ENCODE results near the gene ACOT12. TPM values are rescaled to one million over a fixed set of nuclear protein-coding genes. Genes with fewer than 3 reads are reported as not detected.

The ACOT12 gene
- total and polyA plus RNA-seq, 9 of the 15 experiments (the other 6 are each of a cell fraction or from before 2014, with no cell fraction given): 0.03 TPM; not detected in 8

- H3K4me2 ChIP-seq (ENCODE audit: insufficient read depth, low read length): no peak overlapping the region
- H4K20me1 ChIP-seq (replicated peaks; ENCODE audit: control insufficient read depth, insufficient read depth, low read length): no peaks in the 10 kb centered on the region
- H3K36me3 ChIP-seq (ENCODE audit: control insufficient read depth, insufficient read depth, low read length): no peaks in the 10 kb centered on the region
- POLR2A ChIA-PET: no interaction called here
- TF ChIP-seq ZNF561 (CRISPR knock-in tag; conservative IDR thresholded peaks at IDR 0.05): no peak
- TF ChIP-seq DACH1 (IDR thresholded peaks at IDR 0.05; ENCODE audit: partially characterized antibody): no peak
- TF ChIP-seq EP400 (IDR thresholded peaks at IDR 0.05): no peak
- no peak for TF ChIP-seq ZNF695 (CRISPR knock-in tag; IDR thresholded peaks at IDR 0.05)
- TF ChIP-seq NELFE (IDR thresholded peaks at IDR 0.05; ENCODE audit: insufficient read depth, insufficient read length): no peak
- TF ChIP-seq, protein P1, sequence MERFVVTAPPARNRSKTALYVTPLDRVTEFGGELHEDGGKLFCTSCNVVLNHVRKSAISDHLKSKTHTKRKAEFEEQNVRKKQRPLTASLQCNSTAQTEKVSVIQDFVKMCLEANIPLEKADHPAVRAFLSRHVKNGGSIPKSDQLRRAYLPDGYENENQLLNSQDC (CRISPR knock-in tag; IDR thresholded peaks at IDR 0.05): no peak
- no peak for TF ChIP-seq EP300 (IDR thresholded peaks at IDR 0.05; ENCODE audit: low read length)
- TF ChIP-seq ZNF174 (CRISPR knock-in tag; IDR thresholded peaks at IDR 0.05): no peak
- TF ChIP-seq MTA3 (IDR thresholded peaks at IDR 0.05; ENCODE audit: borderline replicate concordance): no peak
- no peak for TF ChIP-seq ZBTB43 (CRISPR knock-in tag; IDR thresholded peaks at IDR 0.05)
- no peak for TF ChIP-seq HDAC6 (IDR thresholded peaks at IDR 0.05; ENCODE audit: low read depth, low read length)
- TF ChIP-seq KDM2B (CRISPR knock-in tag; IDR thresholded peaks at IDR 0.05): no peak
- TF ChIP-seq MCM5 (IDR thresholded peaks at IDR 0.05; ENCODE audit: low read depth): no peak
- TF ChIP-seq, protein P2, sequence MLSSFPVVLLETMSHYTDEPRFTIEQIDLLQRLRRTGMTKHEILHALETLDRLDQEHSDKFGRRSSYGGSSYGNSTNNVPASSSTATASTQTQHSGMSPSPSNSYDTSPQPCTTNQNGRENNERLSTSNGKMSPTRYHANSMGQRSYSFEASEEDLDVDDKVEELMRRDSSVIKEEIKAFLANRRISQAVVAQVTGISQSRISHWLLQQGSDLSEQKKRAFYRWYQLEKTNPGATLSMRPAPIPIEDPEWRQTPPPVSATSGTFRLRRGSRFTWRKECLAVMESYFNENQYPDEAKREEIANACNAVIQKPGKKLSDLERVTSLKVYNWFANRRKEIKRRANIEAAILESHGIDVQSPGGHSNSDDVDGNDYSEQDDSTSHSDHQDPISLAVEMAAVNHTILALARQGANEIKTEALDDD (IDR thresholded peaks at IDR 0.05): no peak
- no peak for TF ChIP-seq COPS2 (conservative IDR thresholded peaks at IDR 0.05)
- no peak for TF ChIP-seq POLR2B (IDR thresholded peaks at IDR 0.05; ENCODE audit: low read depth, partially characterized antibody)
- TF ChIP-seq BRD9 (IDR thresholded peaks at IDR 0.05; ENCODE audit: low read depth, partially characterized antibody): no peak
- no TSS peak for BruUV-seq (replicated peaks)
- H3K9ac ChIP-seq (ENCODE audit: insufficient read depth in 1 of 2, low read depth in 2 of 2, low read length in 2 of 2): no peak overlapping the region
- WGBS (ENCODE audit: insufficient coverage, low coverage, missing lambda C conversion rate): 24% methylated on average over 10 of the region's 10 CpGs
- no peaks in the 10 kb centered on the region for H3K9me3 ChIP-seq (replicated peaks; ENCODE audit: control insufficient read depth, insufficient read depth, low read depth, low read length)
- no peaks in the 10 kb centered on the region for H3K9me1 ChIP-seq (ENCODE audit: control insufficient read depth, insufficient read depth, low read length)
- ATAC-seq (no peak), DNase-seq (ENCODE audit: extremely low read depth in 1 of 4, low spot score in 3 of 4) (no peak), FAIRE-seq (no peak)
- H3K4me1 ChIP-seq (replicated peaks in 1 of 2; ENCODE audit: control insufficient read depth in 2 of 2, insufficient read depth in 2 of 2, low read length in 2 of 2): no peaks in the 10 kb centered on the region
- no peak overlapping the region for H2AFZ ChIP-seq (ENCODE audit: low read depth, low read length)
- intact Hi-C loops (cut with micrococcal nuclease): no loop called here
- in situ Hi-C loops (cut with MboI): no loop called here
- no peak overlapping the region for H3K4me3 ChIP-seq
- H3K79me2 ChIP-seq (ENCODE audit: control insufficient read depth, insufficient read depth, low read length): no peaks in the 10 kb centered on the region
- peaks cover 0 to 3% of the 10 kb centered on the region in 2 experiments; a peak in 2 of 5 replicates for H3K27me3 ChIP-seq (ENCODE audit: control insufficient read depth in 2 of 2, insufficient read depth in 2 of 2, low read length in 2 of 2)
- H3K27ac ChIP-seq (ENCODE audit: extremely low read depth, low read depth, low read length): no peak overlapping the region
- CTCF ChIA-PET (ENCODE audit: low intra/inter-chr PET ratio): no interaction called here
Observed at GRCh38 chr5:81393430-81393782, 528 bp downstream of the ACOT12 start.

All from K562 (cell line).